ENCODE data around the gene CD72.
"Not testable (repeated sequence)": the region's sequence is repeated elsewhere in the genome, so short reads cannot be mapped to it uniquely, and the experiment has no call there.

DNA sequence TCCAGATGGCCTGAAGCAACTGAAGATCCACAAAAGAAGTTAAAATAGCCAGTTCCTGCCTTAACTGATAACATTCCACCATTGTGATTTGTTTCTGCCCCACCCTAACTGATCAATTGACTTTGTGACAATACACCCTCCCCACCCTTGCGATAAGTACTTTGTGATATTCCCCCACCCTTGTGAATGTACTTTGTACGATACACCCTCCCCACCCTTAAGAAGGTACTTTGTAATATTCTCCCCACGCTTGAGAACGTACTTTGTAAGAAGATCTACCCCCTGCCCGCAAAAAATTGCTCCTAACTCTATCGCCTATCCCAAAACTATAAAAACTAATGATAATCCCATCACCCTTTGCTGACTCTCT, 18.6 kb upstream of the CD72 start:
- TF ChIP-seq CTCF, POLR2A (IDR thresholded peaks at IDR 0.05): not testable (repeated sequence)
